ENCODE data around the gene VWA8.

GRCh38 chr13:41981951-41982715 is 21.2 kb upstream of the VWA8 start:
- TF ChIP-seq CTCF (IDR thresholded peaks at IDR 0.05 in 8 of 11, conservative IDR thresholded peaks at IDR 0.05 in 3 of 11) (no peak), POLR2A (IDR thresholded peaks at IDR 0.05) (no peak)
